Tibial artery (tissue), 4 donors: ENCODE results near the gene HAPLN3.

Source experiments
- DNase-seq, 2 donors: peaks; one replicate each; pipeline ENCODE4 v3.0.0-alpha.2; 2019
- H3K27ac ChIP-seq, 2 donors: fragments of 200-600 bp; sonication (generic) in 1 of 2; 1 replicate in 1 of 2; 2 replicates in 1 of 2; pipeline ENCODE4 v1.5.1; 2018 to 2019; ENCODE audit warnings: mild to moderate bottlenecking in 1 of 2
- H3K27me3 ChIP-seq, 2 donors: fragments of 200-600 bp; sonication (generic) in 1 of 2; one replicate each; pipeline versions ENCODE4 v1.5.1 to v1.6.0; 2016 to 2019
- H3K36me3 ChIP-seq, 3 donors: fragments of 200-600 bp; sonication (generic) in 2 of 3; one replicate each; pipeline ENCODE4 v1.5.1; 2016 to 2019; ENCODE audit warnings: mild to moderate bottlenecking in 2 of 3
- H3K4me1 ChIP-seq, 4 donors: fragments of 200-600 bp; sonication (generic) in 2 of 4; 1 replicate in 3 of 4; 2 replicates in 1 of 4; pipeline ENCODE4 v1.5.1; 2016 to 2019
- H3K4me3 ChIP-seq, 2 donors: fragments of 200-600 bp; sonication (generic) in 1 of 2; 1 replicate in 1 of 2; 2 replicates in 1 of 2; pipeline ENCODE4 v1.5.1; 2018 to 2019; ENCODE audit warnings: mild to moderate bottlenecking in 2 of 2
- H3K9me3 ChIP-seq, 3 donors: fragments of 200-600 bp; sonication (generic) in 1 of 3; one replicate each; pipeline ENCODE4 v1.5.1; 2016 to 2019
- intact Hi-C: fragments of 100-400 bp; cut with DNase I; formaldehyde crosslinking; loops from one replicate; pipeline ENCODE4 v1.15.0; 2023; ENCODE audit warnings: low total_unique reads
- TF ChIP-seq, protein P1 (sequence below), 2 experiments: fragments of 200-600 bp in 1 of 2; fragments of 450-650 bp in 1 of 2; IDR thresholded peaks; one replicate each; pipeline ENCODE4 v1.5.1; 2017 to 2019; ENCODE audit warnings: antibody characterized with exemption in 2 of 2, mild to moderate bottlenecking in 1 of 2, moderate library complexity in 1 of 2

Gene HAPLN3

DNA sequence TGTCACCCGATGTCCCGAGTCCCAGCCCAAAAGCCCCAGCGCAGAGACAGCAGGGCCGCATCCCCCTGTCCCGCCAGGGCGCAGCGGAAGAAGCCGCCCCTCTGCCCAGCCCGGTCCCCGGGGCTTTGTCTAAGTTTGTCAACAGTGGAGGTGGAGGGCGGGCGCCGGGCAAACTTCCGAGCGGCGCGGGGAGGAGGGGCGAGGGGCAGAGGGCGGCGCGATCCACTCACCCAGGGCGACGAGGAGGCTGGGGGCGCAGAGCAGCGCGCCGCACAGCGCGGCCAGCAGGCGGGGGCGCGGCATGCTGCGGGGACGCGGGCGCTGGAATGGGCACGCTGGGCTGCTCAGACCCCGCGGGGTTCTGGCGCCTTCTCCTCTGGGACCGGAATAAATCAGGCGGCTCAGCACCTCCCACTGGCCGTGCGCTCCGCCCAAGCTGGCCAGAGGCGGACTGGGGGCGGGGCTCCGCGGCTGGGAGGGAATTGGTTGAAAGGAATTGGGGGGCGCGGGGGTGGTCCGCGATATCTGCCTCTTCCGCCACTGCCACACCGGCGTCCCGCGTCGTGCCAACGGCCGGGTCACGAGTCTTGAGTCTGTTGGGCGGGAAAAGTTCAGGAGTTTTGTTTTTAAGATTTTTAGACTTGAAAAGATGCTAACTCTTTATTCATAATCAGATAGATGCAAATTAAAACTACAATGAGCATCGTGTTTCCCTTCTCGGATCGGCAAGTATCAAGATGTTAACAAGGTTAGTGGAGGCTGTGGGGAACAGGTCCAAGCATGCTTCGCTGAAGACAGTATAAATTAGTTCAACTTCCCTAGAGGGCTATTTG, 17.9 kb upstream of the HAPLN3 start, which contains the start of gene MFGE8:
Gene MFGE8 (minus strand): TSS at position 363 of the 833 bp plus-strand sequence. CDS start 60 bp downstream, at position 303.
- no peaks in the 10 kb centered on the region for H3K27me3 ChIP-seq
- intact Hi-C loops: loop anchor here (10.0 kb wide), 1 partner anchor 668 kb away; no protein-coding TSS in a partner anchor
- peak within 1 kb of the TSS; percentile 87 to 95 for H3K27ac ChIP-seq
- peak; percentile 83 to 92 for DNase-seq
- H3K4me3 ChIP-seq: peak within 1 kb of the TSS; percentile 80
- TF ChIP-seq, protein P1, sequence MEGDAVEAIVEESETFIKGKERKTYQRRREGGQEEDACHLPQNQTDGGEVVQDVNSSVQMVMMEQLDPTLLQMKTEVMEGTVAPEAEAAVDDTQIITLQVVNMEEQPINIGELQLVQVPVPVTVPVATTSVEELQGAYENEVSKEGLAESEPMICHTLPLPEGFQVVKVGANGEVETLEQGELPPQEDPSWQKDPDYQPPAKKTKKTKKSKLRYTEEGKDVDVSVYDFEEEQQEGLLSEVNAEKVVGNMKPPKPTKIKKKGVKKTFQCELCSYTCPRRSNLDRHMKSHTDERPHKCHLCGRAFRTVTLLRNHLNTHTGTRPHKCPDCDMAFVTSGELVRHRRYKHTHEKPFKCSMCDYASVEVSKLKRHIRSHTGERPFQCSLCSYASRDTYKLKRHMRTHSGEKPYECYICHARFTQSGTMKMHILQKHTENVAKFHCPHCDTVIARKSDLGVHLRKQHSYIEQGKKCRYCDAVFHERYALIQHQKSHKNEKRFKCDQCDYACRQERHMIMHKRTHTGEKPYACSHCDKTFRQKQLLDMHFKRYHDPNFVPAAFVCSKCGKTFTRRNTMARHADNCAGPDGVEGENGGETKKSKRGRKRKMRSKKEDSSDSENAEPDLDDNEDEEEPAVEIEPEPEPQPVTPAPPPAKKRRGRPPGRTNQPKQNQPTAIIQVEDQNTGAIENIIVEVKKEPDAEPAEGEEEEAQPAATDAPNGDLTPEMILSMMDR (IDR thresholded peaks at IDR 0.05): no peak
- H3K4me1 ChIP-seq: peaks cover 0 to 68% (median 37%) of the 10 kb centered on the region in 4 donors
- H3K9me3 ChIP-seq: no peaks in the 10 kb centered on the region
- peaks cover 16 to 29% (median 21%) of the 10 kb centered on the region in 3 donors for H3K36me3 ChIP-seq

- Histone ChIP-seq H3K27ac (peak overlapping the region; percentile 87 to 95), H3K4me1 (peaks cover 0 to 69% (median 44%) of the 10 kb centered on the region in 4 donors), H3K4me3 (peak overlapping the region; percentile 80), H3K36me3 (peaks cover 23 to 36% (median 26%) of the 10 kb centered on the region in 3 donors), H3K27me3 (no peaks in the 10 kb centered on the region), H3K9me3 (no peaks in the 10 kb centered on the region)
- peak in 1 of 2 donors; percentile 82 for DNase-seq
- intact Hi-C loops: loop anchor here (10.0 kb wide), 1 partner anchor 668 kb away; no protein-coding TSS in a partner anchor
- TF ChIP-seq, protein P1 (IDR thresholded peaks at IDR 0.05): no peak
These were observed 17.2 kb upstream of the HAPLN3 start for GRCh38 chr15:88912500-88912921.

DNA sequence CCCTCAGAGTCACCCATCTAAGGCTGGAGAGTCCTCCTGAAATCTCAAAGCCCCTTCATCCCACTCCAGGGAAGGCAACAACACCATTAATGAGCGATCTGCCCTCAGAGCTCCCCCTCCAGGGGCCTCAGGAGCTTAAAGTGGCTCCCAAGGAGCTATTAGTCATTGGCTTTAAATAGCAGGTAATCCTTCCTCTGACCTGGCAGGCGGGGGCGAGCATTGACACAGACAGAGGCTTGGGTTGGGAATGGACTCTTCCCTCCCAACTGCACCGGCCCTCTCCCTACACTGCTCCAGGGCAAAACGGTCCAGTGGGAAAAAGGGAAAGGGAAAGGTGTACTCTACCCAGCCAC, 16.4 kb upstream of the HAPLN3 start:
- peak overlapping the region; percentile 87 to 95 for H3K27ac ChIP-seq
- H3K27me3 ChIP-seq: no peaks in the 10 kb centered on the region
- H3K4me1 ChIP-seq: peaks cover 0 to 77% (median 51%) of the 10 kb centered on the region in 4 donors
- intact Hi-C loops: loop anchor here (10.0 kb wide), 1 partner anchor 667 kb away; no protein-coding TSS in a partner anchor
- H3K36me3 ChIP-seq: peaks cover 29 to 44% (median 34%) of the 10 kb centered on the region in 3 donors
- peak in 1 of 2 donors; percentile 81 for DNase-seq
- H3K9me3 ChIP-seq: no peaks in the 10 kb centered on the region
- peak overlapping the region; percentile 80 for H3K4me3 ChIP-seq
- TF ChIP-seq, protein P1 (IDR thresholded peaks at IDR 0.05): no peak

DNA sequence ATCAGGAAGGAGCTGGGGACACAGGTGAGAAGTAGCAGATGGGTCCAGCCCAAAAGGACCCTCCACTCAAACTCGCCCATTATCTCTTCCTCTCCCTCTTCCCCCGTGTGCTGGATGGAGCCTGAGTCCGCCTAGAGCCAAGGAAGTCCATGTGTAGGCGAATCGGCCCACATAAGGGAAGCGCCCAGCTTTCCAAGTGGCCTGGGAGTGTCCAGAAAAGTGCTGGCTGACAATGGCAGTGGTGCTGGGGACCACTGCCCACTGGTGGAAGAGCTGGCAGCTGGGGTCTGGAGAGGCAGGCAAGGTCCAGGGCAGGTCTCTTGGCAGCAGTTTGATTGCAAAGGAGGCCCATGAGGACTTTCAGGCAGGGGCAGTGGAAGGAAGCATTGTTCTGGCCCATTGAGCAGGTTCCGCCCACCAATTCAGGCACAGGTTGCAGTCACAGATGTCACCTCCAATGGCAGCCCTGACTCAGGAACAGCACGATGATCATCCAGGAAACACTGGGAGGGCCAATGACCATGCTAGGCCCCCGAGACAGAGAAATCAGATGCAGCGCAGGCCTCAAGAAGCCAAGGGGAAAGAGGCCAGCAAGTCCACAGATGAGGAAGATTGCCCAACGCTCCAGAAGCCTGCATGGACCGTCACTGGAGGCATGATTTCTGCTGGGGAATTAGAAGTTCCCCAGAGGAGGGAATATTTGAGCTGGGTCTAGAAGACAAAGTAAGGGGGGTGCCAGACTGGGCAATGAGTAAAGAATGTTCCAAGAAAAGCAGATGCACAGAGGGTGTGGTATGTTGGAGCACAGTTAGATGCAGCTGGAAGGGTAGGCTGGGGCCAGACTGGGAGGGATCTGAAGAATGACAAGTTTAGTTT, 14.8 kb upstream of the HAPLN3 start:
- Histone ChIP-seq H3K9me3 (no peaks in the 10 kb centered on the region), H3K27me3 (no peaks in the 10 kb centered on the region), H3K27ac (peak overlapping the region; percentile 87 to 95), H3K4me1 (peaks cover 4 to 83% (median 66%) of the 10 kb centered on the region in 4 donors), H3K36me3 (peaks cover 45 to 59% (median 49%) of the 10 kb centered on the region in 3 donors), H3K4me3 (peak overlapping the region; percentile 80)
- DNase-seq: no peak
- TF ChIP-seq, protein P1 (IDR thresholded peaks at IDR 0.05): no peak
- intact Hi-C loops: loop anchor here (5.0 to 10.0 kb wide), 2 partner anchors 92 to 665 kb away; no protein-coding TSS in a partner anchor
